H1 (cell line): ENCODE measurements around the gene CHDH. TPM values are rescaled to one million over a fixed set of nuclear protein-coding genes. Genes with fewer than 3 reads are reported as not detected.

Experiments used
- CTCF ChIA-PET: fragments of 300-600 bp; sonication (Branson Sonifier 250); formaldehyde crosslinking; loops from one replicate; lab custom pipeline; 2021; ENCODE audit not compliant: partially characterized antibody; lab: Charles Lee
- POLR2A ChIA-PET: fragments of 300-600 bp; sonication (Branson Sonifier 250); formaldehyde crosslinking; loops from one replicate; lab custom pipeline; 2021; ENCODE audit warnings: inconsistent platforms; ENCODE audit not compliant: partially characterized antibody; lab: Charles Lee
- DNase-seq, 2 experiments: peaks; one replicate each; pipeline versions ENCODE4 v3.0.0 to v3.0.0-alpha.2; 2010 to 2022; ENCODE audit warnings: low spot score in 2 of 2, low read depth in 1 of 2, mixed read lengths in 1 of 2
- FAIRE-seq: peaks from 2 replicates; lab custom pipeline; 2011; peaks lifted over from hg19 to GRCh38; lab: Jason Lieb, UNC
- H2AFZ ChIP-seq: 2 replicates; pipeline ENCODE4 v1.8.1; 2012; ENCODE audit warnings: low read length, inconsistent platforms
- H2AK5ac ChIP-seq: 2 replicates; pipeline ENCODE4 v1.6.1; 2013; ENCODE audit warnings: low read depth, low read length
- H2BK120ac ChIP-seq: replicated peaks from 2 replicates; pipeline ENCODE3; 2013; ENCODE audit warnings: low read depth, low read length, inconsistent platforms
- H2BK12ac ChIP-seq: 2 replicates; pipeline ENCODE4 v1.6.1; 2013; ENCODE audit warnings: low read depth, low read length
- H2BK15ac ChIP-seq: 2 replicates; pipeline ENCODE4 v1.6.1; 2013; ENCODE audit warnings: low read length
- H2BK20ac ChIP-seq: 2 replicates; pipeline ENCODE4 v1.6.1; 2013; ENCODE audit warnings: low read length
- H2BK5ac ChIP-seq: 2 replicates; pipeline ENCODE4 v1.6.1; 2013; ENCODE audit warnings: low read depth, low read length
- H3K14ac ChIP-seq: 2 replicates; pipeline ENCODE4 v1.6.1; 2013; ENCODE audit warnings: inconsistent platforms; ENCODE audit not compliant: insufficient read length
- H3K18ac ChIP-seq: 2 replicates; pipeline ENCODE4 v1.6.1; 2013; ENCODE audit warnings: low read length; ENCODE audit errors: extremely low read depth
- H3K23ac ChIP-seq: 2 replicates; pipeline ENCODE4 v1.6.1; 2013; ENCODE audit warnings: inconsistent platforms; ENCODE audit not compliant: insufficient read length
- H3K23me2 ChIP-seq: 2 replicates; pipeline ENCODE4 v1.6.1; 2013; ENCODE audit warnings: low read depth, low read length
- H3K27ac ChIP-seq: 2 replicates; pipeline ENCODE4 v1.6.1; 2011; ENCODE audit warnings: low read depth, low read length, inconsistent platforms
- H3K27me3 ChIP-seq, 4 experiments: replicated peaks in 1 of 4; 1 replicate in 1 of 4; 2 replicates in 3 of 4; pipeline versions ENCODE4 v1.6.1 to v1.8.1; 2011 to 2013; ENCODE audit warnings: low read length in 3 of 4, mild to moderate bottlenecking in 3 of 4, inconsistent platforms in 2 of 4, mixed read lengths in 2 of 4, moderate library complexity in 1 of 4; ENCODE audit not compliant: control insufficient read depth in 3 of 4, insufficient read depth in 3 of 4; ENCODE audit errors: extremely low read depth in 1 of 4
- H3K36me3 ChIP-seq, 4 experiments: 2 replicates each; pipeline versions ENCODE4 v1.6.1 to v1.8.1; 2011 to 2013; ENCODE audit warnings: mild to moderate bottlenecking in 4 of 4, low read length in 3 of 4, moderate library complexity in 2 of 4, control low read depth in 1 of 4, inconsistent platforms in 1 of 4; ENCODE audit not compliant: insufficient read depth in 4 of 4, control insufficient read depth in 2 of 4
- H3K4ac ChIP-seq: replicated peaks from 2 replicates; pipeline ENCODE3; 2013; ENCODE audit warnings: low read length, low read depth, mixed read lengths, inconsistent platforms; ENCODE audit not compliant: insufficient read length
- H3K4me1 ChIP-seq, 4 experiments: replicated peaks in 1 of 4; 1 replicate in 1 of 4; 2 replicates in 3 of 4; pipeline versions ENCODE4 v1.6.1 to v1.8.1; 2011 to 2013; ENCODE audit warnings: low read length in 3 of 4, inconsistent platforms in 2 of 4, mixed read lengths in 1 of 4; ENCODE audit not compliant: insufficient read depth in 4 of 4, control insufficient read depth in 3 of 4
- H3K4me2 ChIP-seq, 2 experiments: 2 replicates each; pipeline versions ENCODE4 v1.6.1 to v1.8.1; 2011 to 2013; ENCODE audit warnings: low read depth in 2 of 2, low read length in 2 of 2, control low read depth in 1 of 2, inconsistent platforms in 1 of 2, mild to moderate bottlenecking in 1 of 2; ENCODE audit not compliant: insufficient read depth in 1 of 2
- H3K4me3 ChIP-seq, 4 experiments: fragments of 200-600, 300-600 bp in 1 of 4; sonication (generic), shearing (Covaris generic), sonication (Bioruptor Twin) in 1 of 4; 2 replicates each; pipeline versions ENCODE4 v1.5.1 to v1.8.1; 2011 to 2016; ENCODE audit warnings: low read length in 4 of 4, low read depth in 3 of 4, control low read depth in 2 of 4, inconsistent platforms in 2 of 4, mild to moderate bottlenecking in 2 of 4, mixed read lengths in 1 of 4, moderate library complexity in 1 of 4; ENCODE audit not compliant: insufficient read depth in 2 of 4; ENCODE audit errors: extremely low read depth in 1 of 4
- H3K56ac ChIP-seq: replicated peaks from 2 replicates; pipeline ENCODE3; 2013; ENCODE audit warnings: low read depth, mild to moderate bottlenecking, mixed read lengths, low read length, inconsistent platforms; ENCODE audit not compliant: insufficient read length
- H3K79me1 ChIP-seq: 2 replicates; pipeline ENCODE4 v1.6.1; 2013; ENCODE audit warnings: low read depth, low read length, control low read depth
- H3K79me2 ChIP-seq, 2 experiments: 2 replicates each; pipeline versions ENCODE4 v1.6.1 to v1.8.1; 2012 to 2013; ENCODE audit warnings: low read length in 2 of 2, mild to moderate bottlenecking in 2 of 2, inconsistent platforms in 1 of 2; ENCODE audit not compliant: insufficient read depth in 2 of 2, control insufficient read depth in 1 of 2
- H3K9ac ChIP-seq, 4 experiments: replicated peaks in 1 of 4; 1 replicate in 1 of 4; 2 replicates in 3 of 4; pipeline versions ENCODE4 v1.6.1 to v1.8.1; 2011 to 2013; ENCODE audit warnings: low read depth in 3 of 4, low read length in 3 of 4, control low read depth in 2 of 4, mild to moderate bottlenecking in 2 of 4, moderate library complexity in 2 of 4, inconsistent platforms in 1 of 4; ENCODE audit errors: extremely low read depth in 1 of 4
- H3K9me3 ChIP-seq, 2 experiments: 2 replicates each; pipeline versions ENCODE4 v1.6.1 to v1.8.1; 2012 to 2013; ENCODE audit warnings: mild to moderate bottlenecking in 2 of 2, moderate library complexity in 2 of 2, control low read depth in 1 of 2, inconsistent platforms in 1 of 2, low read depth in 1 of 2, low read length in 1 of 2, mixed read lengths in 1 of 2; ENCODE audit not compliant: insufficient read depth in 2 of 2
- H4K20me1 ChIP-seq, 2 experiments: replicated peaks in 1 of 2; 2 replicates each; pipeline versions ENCODE3 to v1.8.1; 2011 to 2013; ENCODE audit warnings: inconsistent platforms in 2 of 2, low read length in 2 of 2, mild to moderate bottlenecking in 1 of 2; ENCODE audit not compliant: insufficient read depth in 2 of 2, control insufficient read depth in 1 of 2
- H4K5ac ChIP-seq: 2 replicates; pipeline ENCODE4 v1.6.1; 2013; ENCODE audit warnings: low read length, low read depth, mixed read lengths, inconsistent platforms; ENCODE audit not compliant: insufficient read length
- H4K8ac ChIP-seq: 2 replicates; pipeline ENCODE4 v1.8.0; 2013; ENCODE audit warnings: mild to moderate bottlenecking, moderate library complexity, low read length, inconsistent platforms; ENCODE audit not compliant: insufficient read depth; ENCODE audit errors: extremely low read depth
- H4K91ac ChIP-seq: replicated peaks from 2 replicates; pipeline ENCODE3; 2013; ENCODE audit warnings: low read length, mixed read lengths, inconsistent platforms; ENCODE audit not compliant: insufficient read length
- EGR1 ChIP-seq: IDR thresholded peaks from 2 replicates; pipeline ENCODE4 v1.6.1; 2011; ENCODE audit warnings: low read depth, low read length, borderline replicate concordance
- GTF2F1 ChIP-seq: IDR thresholded peaks from 2 replicates; pipeline ENCODE4 v1.6.1; 2012; ENCODE audit warnings: low read depth, low read length, improper control_type of control experiment, borderline replicate concordance
- JUND ChIP-seq: IDR thresholded peaks from 2 replicates; pipeline ENCODE4 v1.6.1; 2011; ENCODE audit warnings: mild to moderate bottlenecking, improper control_type of control experiment, low read length
- KDM1A ChIP-seq: fragments of 200-600, 300-600 bp; sonication (generic); IDR thresholded peaks from 2 replicates; pipeline ENCODE4 v1.7.1; 2016; ENCODE audit warnings: mild to moderate bottlenecking, low read length, borderline replicate concordance
- NANOG ChIP-seq: IDR thresholded peaks from 2 replicates; pipeline ENCODE4 v1.6.1; 2011; ENCODE audit warnings: low read length, low read depth, mild to moderate bottlenecking, inconsistent platforms; ENCODE audit not compliant: insufficient read depth, poor library complexity, severe bottlenecking
- POLR2A ChIP-seq, 2 experiments: IDR thresholded peaks; 1 replicate in 1 of 2; 2 replicates in 1 of 2; pipeline ENCODE4 v1.6.1; 2011; ENCODE audit warnings: low read depth in 2 of 2, low read length in 2 of 2, mild to moderate bottlenecking in 2 of 2; ENCODE audit errors: control extremely low read depth in 1 of 2
- TCF12 ChIP-seq: IDR thresholded peaks from 2 replicates; pipeline ENCODE4 v1.6.1; 2011; ENCODE audit warnings: low read depth, mild to moderate bottlenecking, low read length
- TEAD4 ChIP-seq: IDR thresholded peaks from 2 replicates; pipeline ENCODE4 v1.6.1; 2012; ENCODE audit warnings: low read depth, low read length, inconsistent platforms, mixed read lengths
- WGBS, 2 experiments: shearing (Covaris generic) in 1 of 2; methylation state at CpG; one replicate each; pipeline versions ENCODE4 v1.1.6 to v1.1.7; 2013 to 2015; ENCODE audit warnings: low lambda C conversion rate in 2 of 2, mixed read lengths in 2 of 2, inconsistent platforms in 1 of 2, low coverage in 1 of 2, missing lambda C conversion rate in 1 of 2; ENCODE audit not compliant: insufficient replicate concordance in 2 of 2, insufficient coverage in 1 of 2, insufficient read length in 1 of 2; ENCODE audit errors: extremely low coverage in 1 of 2, missing lambda C conversion rate in 1 of 2; 5-methylcytosine and 5-hydroxymethylcytosine counted together
- polyA plus RNA-seq, 7 experiments: library from polyadenylated mRNA; depleted of rRNA in 3 of 7; stranded (reverse) in 5 of 7; unstranded in 2 of 7; fragments of >200 nt in 5 of 7; fragments of 200-250 nt in 2 of 7; gene quantifications; 1 replicate in 5 of 7; 2 replicates in 1 of 7; 4 replicates in 1 of 7; pipeline versions ENCODE4 v1.2.1 to v1.2.3, GENCODE V29; 2011 to 2013; ENCODE audit warnings: missing spikeins in 2 of 7, mixed read lengths in 2 of 7
- total RNA-seq: library from RNA; stranded (reverse); fragmentation: NEBNext Ultra II Directional; extraction: Animal tissue kit (Norgen Biotek cat#: 25700); gene quantifications from 2 replicates; pipeline ENCODE4 v1.2.1, GENCODE V29; 2021
- TF ChIP-seq, protein P1 (sequence below): IDR thresholded peaks from 2 replicates; pipeline ENCODE4 v1.6.1; 2011; ENCODE audit warnings: low read depth, mild to moderate bottlenecking, low read length; ENCODE audit not compliant: insufficient read depth

CHDH gene
- total and polyA plus RNA-seq, 2 of the 8 experiments (the other 6 are each of a cell fraction or from before 2014, with no cell fraction given) = 4.9 to 10.3 TPM

DNA sequence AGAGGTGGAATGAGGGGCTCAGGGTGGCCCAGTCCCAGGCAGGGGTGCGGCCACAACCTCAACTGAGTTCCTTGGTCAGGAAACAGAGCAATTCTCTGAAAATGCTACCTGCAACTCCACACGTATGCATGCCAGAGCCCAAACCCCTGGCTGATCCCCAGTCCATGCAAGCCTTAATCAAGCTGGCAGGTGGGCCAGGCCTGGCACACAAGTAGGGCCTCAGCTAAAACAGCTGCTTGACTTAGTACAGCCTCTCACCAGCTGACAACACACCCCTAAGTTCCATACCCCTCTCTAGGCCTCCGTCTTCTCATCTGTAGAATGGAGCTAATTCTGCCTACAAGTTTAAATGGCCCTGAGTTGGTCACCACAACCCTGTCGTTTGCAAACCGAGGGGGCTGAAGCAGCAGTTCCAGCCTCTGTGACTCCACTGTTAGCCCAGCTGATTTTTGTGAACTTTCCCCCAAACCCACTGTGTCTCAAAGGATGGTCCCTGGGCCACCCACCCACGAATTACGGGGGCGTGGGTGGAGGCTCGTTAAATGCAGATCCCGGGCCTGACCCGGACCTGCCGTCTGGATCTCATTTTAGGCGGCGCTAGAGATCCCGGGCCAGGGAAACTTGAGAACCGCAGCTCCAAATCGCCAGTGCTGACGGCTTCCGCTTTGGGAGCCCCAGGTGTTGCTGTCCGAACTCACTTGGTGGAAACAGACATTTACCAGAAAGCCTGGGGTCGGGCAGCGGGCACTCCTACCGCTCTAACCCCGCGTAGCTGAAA is 927 bp downstream of the CHDH start:
- peak overlapping the region; percentile 47 to 79 (median 72) for H3K4me3 ChIP-seq
- no peak overlapping the region for H3K23ac ChIP-seq
- 0 out of 2 replicates have a peak overlapping the region, but pooled peaks have one; percentile 49 for H2BK5ac ChIP-seq
- H3K14ac ChIP-seq = no peak overlapping the region
- peaks cover 0 to 2% (median 0%) of the 10 kb centered on the region in 4 experiments; a peak in 2 of 8 replicates for H3K36me3 ChIP-seq
- no peak overlapping the region for H4K5ac ChIP-seq
- POLR2A ChIA-PET = interaction anchor here (0.6 to 1.9 kb wide), 9 partner anchors 9 to 37 kb away, joined by 3 to 7 read pairs (median 4); partner anchors contain the start of gene ACTR8
- peak overlapping the region; percentile 45; the same call in 1 of the 2 replicates for H4K8ac ChIP-seq
- H3K79me1 ChIP-seq = peaks cover 12% of the 10 kb centered on the region
- peak overlapping the region; percentile 2 for H3K4ac ChIP-seq
- DNase-seq (peak; percentile 46 to 79), FAIRE-seq (no peak)
- peak overlapping the region; percentile 31 to 85 (median 72); a peak in 6 of 7 replicates for H3K9ac ChIP-seq
- H4K20me1 ChIP-seq = peaks cover 0 to 3% of the 10 kb centered on the region in 2 experiments
- H2AK5ac ChIP-seq = no peak overlapping the region
- H3K79me2 ChIP-seq = peaks cover 0 to 3% of the 10 kb centered on the region in 2 experiments; a peak in 1 of 4 replicates
- peak overlapping the region; percentile 69 to 90 for H3K4me2 ChIP-seq
- no peak overlapping the region for H2BK20ac ChIP-seq
- no peak overlapping the region for H2AFZ ChIP-seq
- peaks cover 19 to 30% (median 22%) of the 10 kb centered on the region in 4 experiments for H3K4me1 ChIP-seq
- H2BK12ac ChIP-seq = no peak overlapping the region
- H3K56ac ChIP-seq = no peak overlapping the region
- no peak overlapping the region for H2BK120ac ChIP-seq
- CTCF ChIA-PET = interaction anchor here (0.6 to 3.5 kb wide), 14 partner anchors 11 to 491 kb away, joined by 3 to 23 read pairs (median 4); no protein-coding TSS in a partner anchor
- peaks cover 10% of the 10 kb centered on the region for H3K23me2 ChIP-seq
- H4K91ac ChIP-seq = peak overlapping the region; percentile 44
- H3K27me3 ChIP-seq = peaks cover 3 to 16% (median 9%) of the 10 kb centered on the region in 4 experiments
- no peak overlapping the region for H3K18ac ChIP-seq
- WGBS, 2 experiments = 19% methylated on average over 24 of the region's 25 CpGs; no CpG with 5 or more reads in 1 of the 2 experiments
- 0 out of 2 replicates have a peak overlapping the region, but pooled peaks have one; percentile 0 for H3K27ac ChIP-seq
- no peaks in the 10 kb centered on the region for H3K9me3 ChIP-seq
- peak overlapping the region; percentile 95; the same call in 1 of the 2 replicates for H2BK15ac ChIP-seq
- TF ChIP-seq, protein P1, sequence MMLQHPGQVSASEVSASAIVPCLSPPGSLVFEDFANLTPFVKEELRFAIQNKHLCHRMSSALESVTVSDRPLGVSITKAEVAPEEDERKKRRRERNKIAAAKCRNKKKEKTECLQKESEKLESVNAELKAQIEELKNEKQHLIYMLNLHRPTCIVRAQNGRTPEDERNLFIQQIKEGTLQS = no peak
- TF ChIP-seq TEAD4 (no peak), NANOG (no peak), KDM1A (peak; percentile 91), EGR1 (peak; percentile 74; the same call in 1 of the 2 replicates), GTF2F1 (no peak), JUND (no peak), TCF12 (0 out of 2 replicates have a peak, but pooled peaks have one; percentile 30), POLR2A (IDR thresholded peaks at IDR 0.05; ENCODE audit: control extremely low read depth in 1 of 2, low read depth in 2 of 2, low read length in 2 of 2) (peak in 1 of 2 experiments; percentile 45; a peak in 2 of 3 replicates)
